WTC11 (cell line): Measurements from ENCODE around the gene F10.
"Not testable (repeated sequence)": the region's sequence is repeated elsewhere in the genome, so short reads cannot be mapped to it uniquely, and the experiment has no call there.

Source experiments
- ATF1 ChIP-seq: sonication (generic); formaldehyde crosslinking; IDR thresholded peaks from 2 replicates; pipeline ENCODE4 v1.8.1; 2023; ENCODE audit warnings: mild to moderate bottlenecking, moderate library complexity, missing genetic modification reagents
- ATF6 ChIP-seq: sonication (generic); formaldehyde crosslinking; IDR thresholded peaks from 2 replicates; pipeline ENCODE4 v1.8.1; 2023; ENCODE audit warnings: mild to moderate bottlenecking, missing genetic modification reagents
- CDX4 ChIP-seq: fragments of 250-450 bp; sonication (Bioruptor Pico); IDR thresholded peaks from 2 replicates; pipeline ENCODE4 v1.9.0; 2021; ENCODE audit warnings: moderate library complexity, mild to moderate bottlenecking, inconsistent platforms, borderline replicate concordance
- CTCF ChIP-seq: fragments of 200-600 bp; IDR thresholded peaks from 2 replicates; pipeline ENCODE4 v1.8.0; 2022; ENCODE audit warnings: antibody characterized with exemption
- ESRRA ChIP-seq: sonication (generic); formaldehyde crosslinking; IDR thresholded peaks from 2 replicates; pipeline ENCODE4 v1.8.1; 2022; ENCODE audit warnings: mild to moderate bottlenecking, missing genetic modification reagents, borderline replicate concordance
- GABPB1 ChIP-seq: sonication (generic); formaldehyde crosslinking; IDR thresholded peaks from 2 replicates; pipeline ENCODE4 v1.8.1; 2023; ENCODE audit warnings: mild to moderate bottlenecking, missing genetic modification reagents
- HMGXB4 ChIP-seq: sonication (generic); formaldehyde crosslinking; IDR thresholded peaks from 2 replicates; pipeline ENCODE4 v1.8.1; 2023; ENCODE audit warnings: mild to moderate bottlenecking, moderate library complexity, missing genetic modification reagents
- JUN ChIP-seq: sonication (generic); formaldehyde crosslinking; IDR thresholded peaks from 2 replicates; pipeline ENCODE4 v1.8.0; 2023; ENCODE audit warnings: mild to moderate bottlenecking, missing genetic modification reagents
- MAX ChIP-seq: sonication (generic); formaldehyde crosslinking; IDR thresholded peaks from 2 replicates; pipeline ENCODE4 v1.8.0; 2022; ENCODE audit warnings: mild to moderate bottlenecking, missing genetic modification reagents
- MLX ChIP-seq: sonication (generic); formaldehyde crosslinking; IDR thresholded peaks from 2 replicates; pipeline ENCODE4 v1.8.1; 2023; ENCODE audit warnings: mild to moderate bottlenecking, missing genetic modification reagents, moderate library complexity
- TP53 ChIP-seq: sonication (generic); formaldehyde crosslinking; IDR thresholded peaks from 2 replicates; pipeline ENCODE4 v1.8.1; 2023; ENCODE audit warnings: mild to moderate bottlenecking, missing genetic modification reagents
- USF2 ChIP-seq: sonication (generic); formaldehyde crosslinking; IDR thresholded peaks from 2 replicates; pipeline ENCODE4 v1.8.1; 2023; ENCODE audit warnings: mild to moderate bottlenecking, missing genetic modification reagents, moderate library complexity
- ZNF263 ChIP-seq: sonication (generic); formaldehyde crosslinking; IDR thresholded peaks from 2 replicates; pipeline ENCODE4 v1.8.1; 2022; ENCODE audit warnings: low read depth, mild to moderate bottlenecking, moderate library complexity, missing genetic modification reagents
- ZSCAN18 ChIP-seq: fragments of 250-450 bp; sonication (Bioruptor Pico); IDR thresholded peaks from 2 replicates; pipeline ENCODE4 v2.1.2; 2022; ENCODE audit warnings: mild to moderate bottlenecking, moderate library complexity

- TF ChIP-seq JUN (CRISPR knock-in tag); CTCF; USF2 (CRISPR knock-in tag); CDX4 (CRISPR knock-in tag); MLX (CRISPR knock-in tag); ATF1 (CRISPR knock-in tag); ZNF263 (CRISPR knock-in tag); HMGXB4 (CRISPR knock-in tag); MAX; ESRRA (CRISPR knock-in tag); TP53 (CRISPR knock-in tag); GABPB1 (CRISPR knock-in tag); ZSCAN18 (CRISPR knock-in tag); ATF6 (CRISPR knock-in tag): not testable (repeated sequence)
These were observed 10.8 kb upstream of the F10 start for GRCh38 chr13:113111821-113112220.
